Keratinocyte (primary cell): ENCODE results near the gene ENTPD6. TPM values are rescaled to one million over a fixed set of nuclear protein-coding genes. Genes with fewer than 3 reads are reported as not detected.
A peak's percentile ranks its signal among the peaks of the same experiment; 100 is the strongest.

Experiments used
- DNase-seq: peaks from one replicate; pipeline ENCODE4 v3.0.0-alpha.2; 2011; ENCODE audit warnings: low read depth, missing footprints, low spot score
- FAIRE-seq: peaks from 2 replicates; lab custom pipeline; 2011; peaks lifted over from hg19 to GRCh38; lab: Jason Lieb, UNC
- H2AFZ ChIP-seq: 2 replicates; pipeline ENCODE4 v1.6.0; 2012; ENCODE audit warnings: low read length, control low read depth, inconsistent platforms; ENCODE audit not compliant: control insufficient read depth
- H3K27ac ChIP-seq: 2 replicates; pipeline ENCODE4 v1.5.1; 2011; ENCODE audit warnings: low read length; ENCODE audit not compliant: control insufficient read depth, insufficient read depth
- H3K27me3 ChIP-seq: 3 replicates; pipeline ENCODE4 v1.6.0; 2011; ENCODE audit warnings: low read length; ENCODE audit not compliant: control insufficient read depth, insufficient read depth; ENCODE audit errors: extremely low read depth
- H3K36me3 ChIP-seq, 2 experiments: 2 replicates in 1 of 2; 3 replicates in 1 of 2; pipeline ENCODE4 v1.5.1; 2011; ENCODE audit warnings: low read length in 2 of 2, mild to moderate bottlenecking in 1 of 2; ENCODE audit not compliant: control insufficient read depth in 2 of 2, insufficient read depth in 2 of 2; ENCODE audit errors: extremely low read depth in 1 of 2
- H3K4me1 ChIP-seq: 3 replicates; pipeline ENCODE4 v1.5.1; 2011; ENCODE audit warnings: low read length; ENCODE audit not compliant: control insufficient read depth, insufficient read depth; ENCODE audit errors: extremely low read depth
- H3K4me2 ChIP-seq: 3 replicates; pipeline ENCODE4 v1.6.0; 2011; ENCODE audit warnings: low read depth, low read length; ENCODE audit not compliant: control insufficient read depth, insufficient read depth; ENCODE audit errors: extremely low read depth
- H3K4me3 ChIP-seq, 3 experiments: fragments of 200-600 bp in 1 of 3; sonication (generic) in 1 of 3; 2 replicates in 2 of 3; 3 replicates in 1 of 3; pipeline ENCODE4 v1.5.1; 2011 to 2016; ENCODE audit warnings: low read length in 3 of 3, mild to moderate bottlenecking in 3 of 3, control low read depth in 2 of 3, inconsistent platforms in 1 of 3, low read depth in 1 of 3, mixed read lengths in 1 of 3, mixed run types in 1 of 3, moderate library complexity in 1 of 3; ENCODE audit not compliant: control insufficient read depth in 2 of 3, insufficient read depth in 2 of 3; ENCODE audit errors: extremely low read depth in 1 of 3
- H3K79me2 ChIP-seq: 2 replicates; pipeline ENCODE4 v1.6.0; 2012; ENCODE audit warnings: low read length; ENCODE audit not compliant: control insufficient read depth, insufficient read depth
- H3K9ac ChIP-seq: 3 replicates; pipeline ENCODE4 v1.6.0; 2011; ENCODE audit warnings: low read length; ENCODE audit not compliant: control insufficient read depth, insufficient read depth; ENCODE audit errors: extremely low read depth
- H3K9me1 ChIP-seq: 3 replicates; pipeline ENCODE4 v1.6.0; 2011; ENCODE audit warnings: low read length; ENCODE audit not compliant: control insufficient read depth, insufficient read depth; ENCODE audit errors: extremely low read depth
- H3K9me3 ChIP-seq: 2 replicates; pipeline ENCODE4 v1.5.1; 2012; ENCODE audit warnings: low read depth, low read length; ENCODE audit not compliant: control insufficient read depth
- H4K20me1 ChIP-seq: 3 replicates; pipeline ENCODE4 v1.6.0; 2011; ENCODE audit warnings: low read length; ENCODE audit not compliant: control insufficient read depth, insufficient read depth; ENCODE audit errors: extremely low read depth
- CTCF ChIP-seq, 3 experiments: IDR thresholded peaks in 1 of 3; conservative IDR thresholded peaks in 1 of 3; optimal IDR thresholded peaks in 1 of 3; 2 replicates in 2 of 3; 3 replicates in 1 of 3; pipeline versions ENCODE3 to v1.5.1; 2011; ENCODE audit warnings: low read length in 3 of 3, mild to moderate bottlenecking in 3 of 3, moderate library complexity in 2 of 3, control low read depth in 1 of 3, inconsistent platforms in 1 of 3; ENCODE audit not compliant: insufficient read depth in 2 of 3; ENCODE audit errors: extremely low read depth in 1 of 3
- EZH2 ChIP-seq: IDR thresholded peaks from one replicate; pipeline ENCODE4 v1.6.1; 2012; ENCODE audit warnings: inconsistent platforms, mild to moderate bottlenecking, low read length, moderate library complexity
- dilution Hi-C: fragments of 300-500 bp; cut with MboI; formaldehyde crosslinking; loops from one replicate; pipeline ENCODE4 v1.7.0; 2020; ENCODE audit warnings: low sequenced_read_pairs; ENCODE audit not compliant: extremely low pct_ligation_motif_present
- polyA plus RNA-seq, 5 experiments: library from polyadenylated mRNA; depleted of rRNA in 3 of 5; stranded (reverse) in 3 of 5; stranded (forward) in 1 of 5; unstranded in 1 of 5; fragments of >200 nt; gene quantifications; 1 replicate in 1 of 5; 2 replicates in 3 of 5; 3 replicates in 1 of 5; pipeline versions ENCODE4 v1.2.1 to v1.2.3, GENCODE V29; 2011 to 2012; ENCODE audit warnings: missing spikeins in 2 of 5, low read depth in 1 of 5, low replicate concordance in 1 of 5

The ENTPD6 gene
- polyA plus RNA-seq, 1 donor (not counting 4 experiments of a cell fraction or from before 2014, with no cell fraction given): 57.8 TPM

DNA sequence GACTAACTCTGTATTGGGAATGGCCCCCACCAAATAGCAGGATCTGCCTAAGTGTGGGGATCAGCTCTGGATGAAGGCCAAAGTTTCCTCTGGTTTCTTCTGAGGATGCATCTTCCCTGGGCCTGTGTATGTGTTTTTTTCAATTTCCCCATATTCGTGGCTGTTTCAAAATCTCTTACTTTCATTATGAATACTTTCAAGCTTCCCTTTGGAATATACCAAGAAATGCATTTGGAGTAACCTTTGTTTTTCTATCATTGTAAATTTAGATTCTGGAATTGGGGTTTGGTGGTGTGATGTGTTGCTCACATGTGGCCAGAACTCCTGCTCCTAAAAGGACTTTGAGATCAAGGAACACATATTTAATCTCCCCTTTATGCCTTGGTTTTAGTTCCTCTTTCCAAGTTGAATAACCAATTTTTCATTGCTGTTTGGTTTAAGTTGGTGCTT is 8.4 kb downstream of the ENTPD6 start:
- Histone ChIP-seq H3K9ac (no peak overlapping the region), H3K9me1 (peaks cover 3% of the 10 kb centered on the region), H3K36me3 (peaks cover 13 to 15% of the 10 kb centered on the region in 2 experiments), H3K9me3 (no peaks in the 10 kb centered on the region), H3K27ac (no peak overlapping the region), H2AFZ (no peak overlapping the region), H3K4me3 (no peak overlapping the region), H4K20me1 (peaks cover 5% of the 10 kb centered on the region), H3K4me1 (peaks cover 23% of the 10 kb centered on the region), H3K4me2 (no peak overlapping the region), H3K27me3 (no peaks in the 10 kb centered on the region), H3K79me2 (peaks cover 76% of the 10 kb centered on the region)
- DNase-seq (no peak), FAIRE-seq (no peak)
- TF ChIP-seq EZH2 (no peak), CTCF (optimal IDR thresholded peaks at IDR 0.05 in 1 of 3, IDR thresholded peaks at IDR 0.05 in 1 of 3, conservative IDR thresholded peaks at IDR 0.05 in 1 of 3; ENCODE audit: extremely low read depth in 1 of 3, insufficient read depth in 2 of 3, low read length in 3 of 3) (no peak)
- dilution Hi-C loops: no loop called here

DNA sequence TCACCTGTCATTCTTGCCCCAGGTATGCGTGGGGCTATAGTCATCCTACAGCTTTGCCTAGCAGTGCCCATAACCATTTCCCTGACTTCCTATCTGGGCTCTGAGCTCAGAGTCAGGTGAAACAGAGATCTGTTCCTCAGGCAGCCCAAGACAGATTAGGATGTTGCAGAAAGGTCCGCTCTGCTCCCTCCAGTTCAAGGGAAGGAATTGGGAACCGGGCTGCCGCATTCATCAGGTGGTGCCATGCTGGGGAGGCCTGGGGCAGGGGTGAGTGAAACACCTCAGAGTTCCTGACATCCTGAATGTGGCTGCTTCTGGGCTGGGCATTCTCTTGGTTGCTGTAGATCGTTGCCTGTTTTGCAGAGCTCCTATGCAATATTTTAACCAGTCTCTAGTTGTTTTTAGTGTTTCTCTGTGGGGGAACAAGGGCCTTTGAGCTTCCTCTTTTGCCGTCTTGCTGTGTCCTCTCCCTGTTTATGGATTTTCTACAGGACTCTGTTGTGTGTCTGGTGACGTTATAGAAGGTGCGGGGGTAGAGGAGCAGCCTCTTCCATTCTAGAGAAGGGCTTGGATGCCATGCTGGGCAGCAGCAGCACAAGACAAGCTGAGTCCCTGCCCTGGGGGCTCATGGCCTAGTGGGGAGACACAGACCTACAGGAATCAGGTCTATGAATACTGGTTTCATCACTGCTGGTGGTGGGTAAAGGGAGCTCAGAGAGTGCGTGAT is 9.2 kb downstream of the ENTPD6 start:
- H3K4me1 ChIP-seq: peaks cover 15% of the 10 kb centered on the region
- H3K9me3 ChIP-seq: no peaks in the 10 kb centered on the region
- peaks cover 5% of the 10 kb centered on the region for H4K20me1 ChIP-seq
- no peak overlapping the region for H3K4me3 ChIP-seq
- no peak overlapping the region for H3K27ac ChIP-seq
- FAIRE-seq (no peak), DNase-seq (no peak)
- peaks cover 3% of the 10 kb centered on the region for H3K9me1 ChIP-seq
- peaks cover 15 to 17% of the 10 kb centered on the region in 2 experiments for H3K36me3 ChIP-seq
- H2AFZ ChIP-seq: no peak overlapping the region
- no peak overlapping the region for H3K9ac ChIP-seq
- peak overlapping the region; percentile 3 for H3K4me2 ChIP-seq
- TF ChIP-seq EZH2: no peak
- no peak for TF ChIP-seq CTCF (optimal IDR thresholded peaks at IDR 0.05 in 1 of 3, IDR thresholded peaks at IDR 0.05 in 1 of 3, conservative IDR thresholded peaks at IDR 0.05 in 1 of 3; ENCODE audit: extremely low read depth in 1 of 3, insufficient read depth in 2 of 3, low read length in 3 of 3)
- dilution Hi-C loops: no loop called here
- no peaks in the 10 kb centered on the region for H3K27me3 ChIP-seq
- H3K79me2 ChIP-seq: peaks cover 69% of the 10 kb centered on the region
